HepG2 (cell line): ENCODE results near the gene ARHGDIG. TPM values are rescaled to one million over a fixed set of nuclear protein-coding genes. Genes with fewer than 3 reads are reported as not detected.

Experiments used
- ATAC-seq: fragments of 200-7000 bp; cut with Tn5 transposase; 3 replicates; pipeline ENCODE4 v1.9.1; 2020; ENCODE audit warnings: mild to moderate bottlenecking, moderate library complexity
- BruUV-seq: library from RNA; stranded (reverse); fragments of 400-500 nt; replicated peaks from 2 replicates; lab custom pipeline; 2021; lab: Mats Ljungman, UMichigan
- CTCF ChIA-PET: fragments of 300-600 bp; formaldehyde crosslinking; extraction: SDS; loops from one replicate; lab custom pipeline; 2021; ENCODE audit warnings: low total read pairs, inconsistent platforms, low intra/inter-chr PET ratio; lab: Yijun Ruan, JAX
- POLR2A ChIA-PET: fragments of 350-600 bp; sonication (Branson Sonifier 250); formaldehyde crosslinking; loops from one replicate; lab custom pipeline; 2020; ENCODE audit warnings: antibody characterized with exemption, inconsistent platforms; lab: Yijun Ruan, JAX
- DNase-seq: peaks from one replicate; pipeline ENCODE4 v3.0.0-alpha.2; 2015; ENCODE audit warnings: low spot score
- FAIRE-seq: peaks from 3 replicates; lab custom pipeline; 2011; peaks lifted over from hg19 to GRCh38; lab: Jason Lieb, UNC
- H2AFZ ChIP-seq: one replicate; pipeline ENCODE4 v1.6.1; 2011; ENCODE audit warnings: low read length, inconsistent platforms
- H3K27ac ChIP-seq: fragments of 300-600 bp; 3 replicates; pipeline ENCODE4 v1.8.0; 2011; ENCODE audit warnings: mixed run types, mild to moderate bottlenecking, mixed read lengths, low read length, inconsistent platforms; ENCODE audit not compliant: insufficient read depth; ENCODE audit errors: extremely low read length
- H3K27me3 ChIP-seq, 2 experiments: fragments of 200-600 bp in 1 of 2; 2 replicates in 1 of 2; 3 replicates in 1 of 2; pipeline versions ENCODE4 v1.6.0 to v1.8.0; 2011; ENCODE audit warnings: low read length in 2 of 2, mild to moderate bottlenecking in 2 of 2, moderate library complexity in 2 of 2, inconsistent platforms in 1 of 2; ENCODE audit not compliant: insufficient read depth in 2 of 2, control insufficient read depth in 1 of 2
- H3K36me3 ChIP-seq, 2 experiments: fragments of 200-600 bp in 1 of 2; replicated peaks in 1 of 2; 2 replicates in 1 of 2; 3 replicates in 1 of 2; pipeline versions ENCODE4 v1.5.1 to v1.8.0; 2011; ENCODE audit warnings: low read length in 2 of 2, inconsistent platforms in 1 of 2; ENCODE audit not compliant: insufficient read depth in 2 of 2, control insufficient read depth in 1 of 2
- H3K4me1 ChIP-seq: 2 replicates; pipeline ENCODE4 v1.5.1; 2012; ENCODE audit warnings: low read length, inconsistent platforms; ENCODE audit not compliant: insufficient read depth
- H3K4me2 ChIP-seq: 2 replicates; pipeline ENCODE4 v1.6.0; 2011; ENCODE audit warnings: low read depth, low read length, inconsistent platforms
- H3K4me3 ChIP-seq, 3 experiments: fragments of 200-600 bp in 1 of 3; sonication (generic), shearing (Covaris generic) in 1 of 3; replicated peaks in 1 of 3; 2 replicates each; pipeline ENCODE4 v1.5.1; 2011 to 2016; ENCODE audit warnings: low read length in 3 of 3, inconsistent platforms in 2 of 3, low read depth in 2 of 3, mild to moderate bottlenecking in 2 of 3, control low read depth in 1 of 3, mixed read lengths in 1 of 3; ENCODE audit not compliant: insufficient read depth in 1 of 3
- H3K79me2 ChIP-seq: one replicate; pipeline ENCODE4 v1.6.1; 2011; ENCODE audit warnings: low read length, inconsistent platforms; ENCODE audit not compliant: insufficient read depth
- H3K9ac ChIP-seq: 2 replicates; pipeline ENCODE4 v1.6.0; 2011; ENCODE audit warnings: mild to moderate bottlenecking, low read depth, low read length, inconsistent platforms; ENCODE audit not compliant: insufficient read depth
- H3K9me3 ChIP-seq: 2 replicates; pipeline ENCODE4 v1.5.1; 2012; ENCODE audit warnings: mild to moderate bottlenecking, low read length
- H4K20me1 ChIP-seq: 2 replicates; pipeline ENCODE4 v1.6.0; 2011; ENCODE audit warnings: inconsistent platforms, mild to moderate bottlenecking, low read length, moderate library complexity; ENCODE audit not compliant: insufficient read depth
- AGO2 ChIP-seq: fragments of 200-400 bp; formaldehyde crosslinking; optimal IDR thresholded peaks from 2 replicates; pipeline ENCODE3; 2017; ENCODE audit warnings: mild to moderate bottlenecking, low read depth, low read length, moderate library complexity
- CENPT ChIP-seq: sonication (generic); formaldehyde crosslinking; IDR thresholded peaks from 2 replicates; pipeline ENCODE4 v1.8.0; 2022; ENCODE audit warnings: low read depth, mild to moderate bottlenecking, moderate library complexity, missing genetic modification reagents
- HNRNPL ChIP-seq: fragments of 200-400 bp; formaldehyde crosslinking; IDR thresholded peaks from 2 replicates; pipeline ENCODE4 v1.6.1; 2017; ENCODE audit warnings: mild to moderate bottlenecking, low read depth, low read length
- THAP8 ChIP-seq: sonication (generic); formaldehyde crosslinking; IDR thresholded peaks from 2 replicates; pipeline ENCODE4 v1.5.1; 2020; ENCODE audit warnings: missing genetic modification reagents, mild to moderate bottlenecking, borderline replicate concordance
- ZBTB38 ChIP-seq: sonication (generic); formaldehyde crosslinking; IDR thresholded peaks from 2 replicates; pipeline ENCODE4 v1.5.1; 2020; ENCODE audit warnings: mild to moderate bottlenecking, missing genetic modification reagents
- ZNF264 ChIP-seq: sonication (generic); formaldehyde crosslinking; IDR thresholded peaks from 2 replicates; pipeline ENCODE4 v1.4.0; 2020; ENCODE audit warnings: missing genetic modification reagents
- ZNF687 ChIP-seq: sonication (generic); formaldehyde crosslinking; IDR thresholded peaks from 2 replicates; pipeline ENCODE4 v1.5.1; 2020; ENCODE audit warnings: mild to moderate bottlenecking, missing genetic modification reagents, moderate library complexity
- WGBS: methylation state at CpG from one replicate; pipeline ENCODE4 v1.1.6; 2017; ENCODE audit warnings: low lambda C conversion rate; 5-methylcytosine and 5-hydroxymethylcytosine counted together
- in situ Hi-C: cut with HindIII; loops from 2 replicates; pipeline ENCODE4 v1.10.0; 2017; ENCODE audit warnings: low pct_unique_long_range_greater_than_20kb; ENCODE audit not compliant: extremely low pct_ligation_motif_present
- intact Hi-C: fragments of 100-400 bp; cut with micrococcal nuclease; formaldehyde crosslinking; loops from one replicate; pipeline ENCODE4 v1.10.0; 2022; ENCODE audit not compliant: unreplicated experiment
- polyA plus RNA-seq, 8 experiments: library from polyadenylated mRNA; depleted of rRNA in 3 of 8; stranded (reverse) in 7 of 8; unstranded in 1 of 8; fragments of >200 nt; fragmentation: Illumina TruSeq in 4 of 8; extraction: Trizol in 4 of 8; gene quantifications; 2 replicates each; pipeline versions ENCODE4 v1.2.1 to v1.2.3, GENCODE V29; 2011 to 2016; ENCODE audit warnings: low read depth in 4 of 8, missing spikeins in 1 of 8, mixed read lengths in 1 of 8; ENCODE audit not compliant: insufficient read depth in 1 of 8
- total RNA-seq, 5 experiments: library from RNA; depleted of rRNA; stranded (reverse); fragments of >200 nt; fragmentation: Illumina TruSeq; extraction: Trizol; gene quantifications; 2 replicates each; pipeline ENCODE4 v1.2.3, GENCODE V29; 2016; ENCODE audit warnings: low read depth in 1 of 5

The ARHGDIG gene
- total and polyA plus RNA-seq, 2 of the 13 experiments (the other 11 are each of a cell fraction or from before 2014, with no cell fraction given) = 0.24 to 0.48 TPM

- DNase-seq (no peak), ATAC-seq (no peak)
These were observed 4.1 kb downstream of the ARHGDIG start for GRCh38 chr16:284204-285120.

More at GRCh38 chr16:284204-285120, 4.1 kb downstream of the ARHGDIG start:
- no peak overlapping the region for H3K9ac ChIP-seq
- 75% methylated on average over 20 of the region's 52 CpGs for WGBS
- H3K27ac ChIP-seq = no peak overlapping the region
- H3K36me3 ChIP-seq = peaks cover 7 to 28% of the 10 kb centered on the region in 2 experiments; a peak in 3 of 5 replicates
- H3K4me2 ChIP-seq = no peak overlapping the region
- no peak overlapping the region for H3K4me3 ChIP-seq
- in situ Hi-C loops (no loop called here), intact Hi-C loops (loop anchor here (5.0 kb wide), 1 partner anchor 47 kb away; no protein-coding TSS in a partner anchor)
- peaks cover 7 to 32% of the 10 kb centered on the region in 2 experiments; a peak in 4 of 5 replicates for H3K27me3 ChIP-seq
- ChIA-PET CTCF (no interaction called here), POLR2A (no interaction called here)
- no TSS peak for BruUV-seq
- no peaks in the 10 kb centered on the region for H3K79me2 ChIP-seq
- H3K4me1 ChIP-seq = peaks cover 6% of the 10 kb centered on the region; the same call in 1 of the 2 replicates
- no peaks in the 10 kb centered on the region for H4K20me1 ChIP-seq
- TF ChIP-seq ZBTB38 (CRISPR knock-in tag) = peak; percentile 71
- TF ChIP-seq ZNF264 (CRISPR knock-in tag) = no peak
- no peak for TF ChIP-seq CENPT (CRISPR knock-in tag)
- no peak for TF ChIP-seq THAP8 (CRISPR knock-in tag)
- TF ChIP-seq HNRNPL = 0 out of 2 replicates have a peak, but pooled peaks have one; percentile 42
- TF ChIP-seq ZNF687 (CRISPR knock-in tag) = peak; percentile 9; the same call in 1 of the 2 replicates
- peak; percentile 44 for TF ChIP-seq AGO2
- no peak for FAIRE-seq
- no peak overlapping the region for H2AFZ ChIP-seq
- H3K9me3 ChIP-seq = no peaks in the 10 kb centered on the region
